Measurements from ENCODE around the gene IRGM.

Gene IRGM

GRCh38 chr5:150895431-150896428, 49.4 kb downstream of the IRGM start:
- no peak for DNase-seq

Data from nucleus accumbens (tissue), 56 donors.